ENCODE data around the gene ST6GAL2. TPM values are rescaled to one million over a fixed set of nuclear protein-coding genes. Genes with fewer than 3 reads are reported as not detected.

ST6GAL2 gene
- total RNA-seq, 3 donors from 2014 or later: 2.3 to 2.8 TPM; not detected in 1

GRCh38 chr2:106797494-106797893, 88.5 kb downstream of the ST6GAL2 start:
- H3K4me3 ChIP-seq: no peak overlapping the region
- no peak for DNase-seq (ENCODE audit: low spot score in 2 of 2)
- H3K4me1 ChIP-seq: no peaks in the 10 kb centered on the region
- no peaks in the 10 kb centered on the region for H3K9me3 ChIP-seq
- no peaks in the 10 kb centered on the region for H3K36me3 ChIP-seq
- intact Hi-C loops (cut with DNase I; ENCODE audit: low total_unique reads): no loop called here
- no peak overlapping the region for H3K27ac ChIP-seq
- no peak for TF ChIP-seq POLR2AphosphoS5 (IDR thresholded peaks at IDR 0.05)
- TF ChIP-seq CTCF (IDR thresholded peaks at IDR 0.05): no peak
- no peak for TF ChIP-seq POLR2A (IDR thresholded peaks at IDR 0.05)
- H3K27me3 ChIP-seq: no peaks in the 10 kb centered on the region

GRCh38 chr2:106792671-106793070, 93.3 kb downstream of the ST6GAL2 start:
- H3K27me3 ChIP-seq: no peaks in the 10 kb centered on the region
- no peak for DNase-seq (ENCODE audit: low spot score in 2 of 2)
- H3K9me3 ChIP-seq: peaks cover 0 to 9% of the 10 kb centered on the region in 2 donors
- no peaks in the 10 kb centered on the region for H3K4me1 ChIP-seq
- H3K27ac ChIP-seq: no peak overlapping the region
- H3K36me3 ChIP-seq: no peaks in the 10 kb centered on the region
- no peak overlapping the region for H3K4me3 ChIP-seq
- intact Hi-C loops (cut with DNase I; ENCODE audit: low total_unique reads): no loop called here
- no peak for TF ChIP-seq CTCF (IDR thresholded peaks at IDR 0.05)
- no peak for TF ChIP-seq POLR2AphosphoS5 (IDR thresholded peaks at IDR 0.05)
- no peak for TF ChIP-seq POLR2A (IDR thresholded peaks at IDR 0.05)

DNA sequence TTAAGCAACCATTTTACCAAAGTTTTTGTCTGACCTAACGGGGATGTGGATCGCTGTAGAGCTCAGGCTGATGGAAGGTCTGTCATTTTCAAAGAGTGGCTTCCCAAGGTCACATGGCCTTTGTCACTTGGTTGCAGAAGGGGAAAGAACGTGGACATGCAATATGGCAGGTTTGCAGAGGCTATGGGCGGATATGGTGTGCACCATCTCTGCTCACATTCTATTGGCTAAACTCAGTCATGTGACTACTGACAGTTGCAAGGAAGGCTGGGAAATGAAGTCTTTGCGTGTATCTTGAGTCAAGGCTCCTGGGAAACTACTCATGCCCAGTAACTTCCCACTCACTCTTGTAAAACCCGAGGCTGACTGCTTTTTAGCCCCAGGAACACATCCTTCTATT, 96.8 kb downstream of the ST6GAL2 start:
- intact Hi-C loops (cut with DNase I; ENCODE audit: low total_unique reads): no loop called here
- no peak overlapping the region for H3K27ac ChIP-seq
- H3K4me1 ChIP-seq: no peaks in the 10 kb centered on the region
- H3K36me3 ChIP-seq: no peaks in the 10 kb centered on the region
- no peaks in the 10 kb centered on the region for H3K27me3 ChIP-seq
- H3K9me3 ChIP-seq: peaks cover 0 to 9% of the 10 kb centered on the region in 2 donors
- no peak for DNase-seq (ENCODE audit: low spot score in 2 of 2)
- no peak overlapping the region for H3K4me3 ChIP-seq
- TF ChIP-seq POLR2AphosphoS5 (IDR thresholded peaks at IDR 0.05) (no peak), POLR2A (IDR thresholded peaks at IDR 0.05) (no peak), CTCF (IDR thresholded peaks at IDR 0.05) (no peak)

GRCh38 chr2:106782681-106783080, 103.3 kb downstream of the ST6GAL2 start:
- no peak overlapping the region for H3K4me3 ChIP-seq
- no peak for TF ChIP-seq POLR2AphosphoS5 (IDR thresholded peaks at IDR 0.05)
- no peak for TF ChIP-seq CTCF (IDR thresholded peaks at IDR 0.05)
- TF ChIP-seq POLR2A (IDR thresholded peaks at IDR 0.05): no peak
- H3K9me3 ChIP-seq: peaks cover 0 to 6% of the 10 kb centered on the region in 2 donors
- H3K27ac ChIP-seq: no peak overlapping the region
- no peaks in the 10 kb centered on the region for H3K27me3 ChIP-seq
- H3K36me3 ChIP-seq: no peaks in the 10 kb centered on the region
- DNase-seq (ENCODE audit: low spot score in 2 of 2): no peak
- intact Hi-C loops (cut with DNase I; ENCODE audit: low total_unique reads): no loop called here
- no peaks in the 10 kb centered on the region for H3K4me1 ChIP-seq

GRCh38 chr2:106781196-106781595, 104.8 kb downstream of the ST6GAL2 start:
- Histone ChIP-seq H3K27me3 (no peaks in the 10 kb centered on the region), H3K4me3 (no peak overlapping the region), H3K4me1 (no peaks in the 10 kb centered on the region), H3K9me3 (peaks cover 0 to 13% of the 10 kb centered on the region in 2 donors), H3K36me3 (no peaks in the 10 kb centered on the region), H3K27ac (no peak overlapping the region)
- TF ChIP-seq POLR2AphosphoS5 (IDR thresholded peaks at IDR 0.05) (no peak), CTCF (IDR thresholded peaks at IDR 0.05) (no peak), POLR2A (IDR thresholded peaks at IDR 0.05) (no peak)
- intact Hi-C loops (cut with DNase I; ENCODE audit: low total_unique reads): no loop called here
- no peak for DNase-seq (ENCODE audit: low spot score in 2 of 2)

All from breast epithelium (tissue), 4 donors.